Measurements from ENCODE around the gene ATE1.

GRCh38 chr10:121862042-121862441 is 65.8 kb downstream of the ATE1 start:
- TF ChIP-seq, protein P1, sequence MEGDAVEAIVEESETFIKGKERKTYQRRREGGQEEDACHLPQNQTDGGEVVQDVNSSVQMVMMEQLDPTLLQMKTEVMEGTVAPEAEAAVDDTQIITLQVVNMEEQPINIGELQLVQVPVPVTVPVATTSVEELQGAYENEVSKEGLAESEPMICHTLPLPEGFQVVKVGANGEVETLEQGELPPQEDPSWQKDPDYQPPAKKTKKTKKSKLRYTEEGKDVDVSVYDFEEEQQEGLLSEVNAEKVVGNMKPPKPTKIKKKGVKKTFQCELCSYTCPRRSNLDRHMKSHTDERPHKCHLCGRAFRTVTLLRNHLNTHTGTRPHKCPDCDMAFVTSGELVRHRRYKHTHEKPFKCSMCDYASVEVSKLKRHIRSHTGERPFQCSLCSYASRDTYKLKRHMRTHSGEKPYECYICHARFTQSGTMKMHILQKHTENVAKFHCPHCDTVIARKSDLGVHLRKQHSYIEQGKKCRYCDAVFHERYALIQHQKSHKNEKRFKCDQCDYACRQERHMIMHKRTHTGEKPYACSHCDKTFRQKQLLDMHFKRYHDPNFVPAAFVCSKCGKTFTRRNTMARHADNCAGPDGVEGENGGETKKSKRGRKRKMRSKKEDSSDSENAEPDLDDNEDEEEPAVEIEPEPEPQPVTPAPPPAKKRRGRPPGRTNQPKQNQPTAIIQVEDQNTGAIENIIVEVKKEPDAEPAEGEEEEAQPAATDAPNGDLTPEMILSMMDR (IDR thresholded peaks at IDR 0.05; ENCODE audit: borderline replicate concordance, extremely low read depth, low read length, poor library complexity, severe bottlenecking) = no peak
- no peak for TF ChIP-seq EZH2 (IDR thresholded peaks at IDR 0.05; ENCODE audit: borderline replicate concordance, low read depth, low read length, severe bottlenecking)
